ENCODE results near the gene MCOLN2. TPM values are rescaled to one million over a fixed set of nuclear protein-coding genes. Genes with fewer than 3 reads are reported as not detected.
"Not testable (repeated sequence)": the region's sequence is repeated elsewhere in the genome, so short reads cannot be mapped to it uniquely, and the experiment has no call there.

Gene MCOLN2
- total RNA-seq, 2 donors from 2014 or later: 25.6 to 43.8 TPM

- Mint-ChIP-seq H3K4me1 (no peaks in the 10 kb centered on the region), H3K4me3 (no peak overlapping the region), H3K36me3 (ENCODE audit: low read depth) (no peaks in the 10 kb centered on the region), H3K27ac (no peak overlapping the region), H3K9me3 (no peaks in the 10 kb centered on the region), H3K27me3 (no peaks in the 10 kb centered on the region)
- no peak for ATAC-seq (replicated peaks)
These were observed 84.0 kb downstream of the MCOLN2 start for GRCh38 chr1:84912726-84913554.

GRCh38 chr1:84908746-84909464, 88.0 kb downstream of the MCOLN2 start:
- not testable (repeated sequence) for H3K36me3 Mint-ChIP-seq (ENCODE audit: low read depth)

GRCh38 chr1:84907095-84907827, 89.7 kb downstream of the MCOLN2 start:
- Mint-ChIP-seq H3K4me1 (no peaks in the 10 kb centered on the region), H3K27ac (no peak overlapping the region), H3K36me3 (ENCODE audit: low read depth) (no peaks in the 10 kb centered on the region), H3K27me3 (no peaks in the 10 kb centered on the region), H3K9me3 (peaks cover 2% of the 10 kb centered on the region), H3K4me3 (no peak overlapping the region)
- ATAC-seq (replicated peaks): no peak

More at GRCh38 chr1:84908746-84909464, 88.0 kb downstream of the MCOLN2 start:
- not testable (repeated sequence) for H3K27me3 Mint-ChIP-seq; H3K9me3 Mint-ChIP-seq; H3K4me1 Mint-ChIP-seq; H3K4me3 Mint-ChIP-seq; ATAC-seq (replicated peaks); H3K27ac Mint-ChIP-seq

GRCh38 chr1:84902727-84903126, 94.2 kb downstream of the MCOLN2 start:
- not testable (repeated sequence) for H3K27me3 Mint-ChIP-seq; ATAC-seq (replicated peaks); H3K4me1 Mint-ChIP-seq; H3K36me3 Mint-ChIP-seq (ENCODE audit: low read depth); H3K9me3 Mint-ChIP-seq; H3K27ac Mint-ChIP-seq; H3K4me3 Mint-ChIP-seq

- Mint-ChIP-seq H3K9me3 (peaks cover 5% of the 10 kb centered on the region), H3K4me1 (no peaks in the 10 kb centered on the region), H3K36me3 (ENCODE audit: low read depth) (no peaks in the 10 kb centered on the region), H3K27ac (no peak overlapping the region), H3K27me3 (peaks cover 11% of the 10 kb centered on the region), H3K4me3 (no peak overlapping the region)
- ATAC-seq (replicated peaks): no peak
These were observed 96.9 kb downstream of the MCOLN2 start for GRCh38 chr1:84899969-84900368.

GRCh38 chr1:84896279-84896678, 100.6 kb downstream of the MCOLN2 start:
- H3K9me3 Mint-ChIP-seq: no peaks in the 10 kb centered on the region
- no peak for ATAC-seq (replicated peaks)
- no peak overlapping the region for H3K4me3 Mint-ChIP-seq
- H3K4me1 Mint-ChIP-seq: peaks cover 12% of the 10 kb centered on the region
- H3K27ac Mint-ChIP-seq: no peak overlapping the region
- peaks cover 28% of the 10 kb centered on the region for H3K27me3 Mint-ChIP-seq
- no peaks in the 10 kb centered on the region for H3K36me3 Mint-ChIP-seq (ENCODE audit: low read depth)

GRCh38 chr1:84892705-84893618, 104.0 kb downstream of the MCOLN2 start, which contains the start of gene LPAR3:
Gene LPAR3 (minus strand): TSS chr1:84893206. CDS start chr1:84866120, 27,086 bp downstream.
- peak within 1 kb of the TSS; percentile 62 for H3K4me3 Mint-ChIP-seq
- no peaks in the 10 kb centered on the region for H3K9me3 Mint-ChIP-seq
- peaks cover 23% of the 10 kb centered on the region for H3K4me1 Mint-ChIP-seq
- H3K27me3 Mint-ChIP-seq: peaks cover 25% of the 10 kb centered on the region
- H3K27ac Mint-ChIP-seq: no peak within 1 kb of the TSS
- H3K36me3 Mint-ChIP-seq (ENCODE audit: low read depth): no peaks in the 10 kb centered on the region
- peak; percentile 61 for ATAC-seq (replicated peaks)

GRCh38 chr1:84890566-84890965, 106.3 kb downstream of the MCOLN2 start:
- H3K9me3 Mint-ChIP-seq: no peaks in the 10 kb centered on the region
- no peak for ATAC-seq (replicated peaks)
- H3K27me3 Mint-ChIP-seq: peaks cover 21% of the 10 kb centered on the region
- no peak overlapping the region for H3K27ac Mint-ChIP-seq
- no peak overlapping the region for H3K4me3 Mint-ChIP-seq
- no peaks in the 10 kb centered on the region for H3K36me3 Mint-ChIP-seq (ENCODE audit: low read depth)
- peaks cover 23% of the 10 kb centered on the region for H3K4me1 Mint-ChIP-seq

- Mint-ChIP-seq H3K4me1 (peaks cover 23% of the 10 kb centered on the region), H3K36me3 (ENCODE audit: low read depth) (no peaks in the 10 kb centered on the region), H3K4me3 (no peak overlapping the region), H3K9me3 (no peaks in the 10 kb centered on the region), H3K27me3 (peaks cover 13% of the 10 kb centered on the region), H3K27ac (no peak overlapping the region)
- no peak for ATAC-seq (replicated peaks)
These were observed 107.5 kb downstream of the MCOLN2 start for GRCh38 chr1:84889437-84889836.

- Mint-ChIP-seq H3K27me3 (peaks cover 8% of the 10 kb centered on the region), H3K27ac (no peak overlapping the region), H3K4me3 (no peak overlapping the region), H3K36me3 (ENCODE audit: low read depth) (no peaks in the 10 kb centered on the region), H3K4me1 (peaks cover 19% of the 10 kb centered on the region), H3K9me3 (no peaks in the 10 kb centered on the region)
- ATAC-seq (replicated peaks): peak; percentile 74
These were observed 108.2 kb downstream of the MCOLN2 start for GRCh38 chr1:84888753-84889152.

GRCh38 chr1:84887261-84887934, 109.5 kb downstream of the MCOLN2 start:
- Mint-ChIP-seq H3K27ac (no peak overlapping the region), H3K4me3 (no peak overlapping the region), H3K36me3 (ENCODE audit: low read depth) (no peaks in the 10 kb centered on the region), H3K4me1 (peaks cover 15% of the 10 kb centered on the region), H3K9me3 (no peaks in the 10 kb centered on the region), H3K27me3 (peaks cover 4% of the 10 kb centered on the region)
- no peak for ATAC-seq (replicated peaks)

- Mint-ChIP-seq H3K4me1 (peaks cover 11% of the 10 kb centered on the region), H3K27me3 (no peaks in the 10 kb centered on the region), H3K36me3 (ENCODE audit: low read depth) (no peaks in the 10 kb centered on the region), H3K9me3 (no peaks in the 10 kb centered on the region), H3K4me3 (no peak overlapping the region), H3K27ac (no peak overlapping the region)
- ATAC-seq (replicated peaks): no peak
These were observed 111.4 kb downstream of the MCOLN2 start for GRCh38 chr1:84885469-84885868.

GRCh38 chr1:84884671-84885389, 112.1 kb downstream of the MCOLN2 start:
- ATAC-seq (replicated peaks): no peak
- H3K27me3 Mint-ChIP-seq: no peaks in the 10 kb centered on the region
- peaks cover 9% of the 10 kb centered on the region for H3K4me1 Mint-ChIP-seq
- H3K4me3 Mint-ChIP-seq: no peak overlapping the region
- H3K27ac Mint-ChIP-seq: no peak overlapping the region
- H3K9me3 Mint-ChIP-seq: no peaks in the 10 kb centered on the region
- H3K36me3 Mint-ChIP-seq (ENCODE audit: low read depth): no peaks in the 10 kb centered on the region

Measured in activated T-helper 17 cell treated with anti-CD3 and anti-CD28 coated beads, Interleukin-2, amount 50 U/mL, for 72 hours (primary cell).